Thoracic aorta (tissue), 2 donors: ENCODE results near the gene CHTF18. TPM values are rescaled to one million over a fixed set of nuclear protein-coding genes. Genes with fewer than 3 reads are reported as not detected.

Source experiments
- ATAC-seq: fragments of 150-250 bp; one replicate; pipeline ENCODE4 v1.8.0; 2017; ENCODE audit warnings: low read depth; ENCODE audit not compliant: insufficient number of reproducible peaks, low FRiP score
- DNase-seq: peaks from one replicate; pipeline ENCODE4 v3.0.0-alpha.2; 2020; ENCODE audit warnings: low spot score
- H3K27ac ChIP-seq, 2 donors: fragments of 200-600 bp; sonication (generic); 1 replicate in 1 of 2; 2 replicates in 1 of 2; pipeline ENCODE4 v1.5.1; 2016; ENCODE audit warnings: mild to moderate bottlenecking in 2 of 2, moderate library complexity in 2 of 2
- H3K27me3 ChIP-seq: fragments of 200-600 bp; sonication (generic); replicated peaks from 2 replicates; pipeline ENCODE4 v1.6.0; 2016; ENCODE audit warnings: mild to moderate bottlenecking; ENCODE audit not compliant: insufficient read depth
- H3K36me3 ChIP-seq: fragments of 200-600 bp; sonication (generic); one replicate; pipeline ENCODE4 v1.5.1; 2016
- H3K4me1 ChIP-seq, 2 donors: fragments of 200-600 bp; sonication (generic); 1 replicate in 1 of 2; 2 replicates in 1 of 2; pipeline versions ENCODE4 v1.5.1 to v1.6.0; 2016; ENCODE audit warnings: low read depth in 2 of 2, mild to moderate bottlenecking in 1 of 2; ENCODE audit not compliant: control insufficient read depth in 1 of 2
- H3K4me3 ChIP-seq: fragments of 200-600 bp; sonication (generic); 2 replicates; pipeline ENCODE4 v1.5.1; 2016; ENCODE audit warnings: mild to moderate bottlenecking
- H3K9me3 ChIP-seq: fragments of 200-600 bp; sonication (generic); 2 replicates; pipeline ENCODE4 v1.5.1; 2016
- CTCF ChIP-seq: fragments of 200-600 bp; sonication (generic); IDR thresholded peaks from one replicate; pipeline ENCODE4 v1.5.1; 2019; ENCODE audit warnings: antibody characterized with exemption
- total RNA-seq, 2 donors: library from RNA; depleted of rRNA; stranded (reverse); fragments of >200 nt; gene quantifications; one replicate each; pipeline versions ENCODE4 v1.1.0 to v1.2.3, GENCODE V29; 2016

CHTF18 gene
- total RNA-seq, 2 donors from 2014 or later = 10.2 to 15.4 TPM

- Histone ChIP-seq H3K27ac (no peak overlapping the region), H3K9me3 (no peaks in the 10 kb centered on the region), H3K4me1 (peaks cover 5 to 9% of the 10 kb centered on the region in 2 donors), H3K27me3 (no peaks in the 10 kb centered on the region), H3K4me3 (no peak overlapping the region), H3K36me3 (no peaks in the 10 kb centered on the region)
- no peak for DNase-seq
- TF ChIP-seq CTCF = no peak
- ATAC-seq = no peak
Observed at GRCh38 chr16:820748-821147, 32.3 kb downstream of the CHTF18 start.

GRCh38 chr16:821751-822150, 33.3 kb downstream of the CHTF18 start:
- TF ChIP-seq CTCF = no peak
- ATAC-seq (no peak), DNase-seq (no peak)
- Histone ChIP-seq H3K27me3 (no peaks in the 10 kb centered on the region), H3K4me3 (no peak overlapping the region), H3K4me1 (peaks cover 5 to 9% of the 10 kb centered on the region in 2 donors), H3K27ac (no peak overlapping the region), H3K36me3 (no peaks in the 10 kb centered on the region), H3K9me3 (no peaks in the 10 kb centered on the region)

DNA sequence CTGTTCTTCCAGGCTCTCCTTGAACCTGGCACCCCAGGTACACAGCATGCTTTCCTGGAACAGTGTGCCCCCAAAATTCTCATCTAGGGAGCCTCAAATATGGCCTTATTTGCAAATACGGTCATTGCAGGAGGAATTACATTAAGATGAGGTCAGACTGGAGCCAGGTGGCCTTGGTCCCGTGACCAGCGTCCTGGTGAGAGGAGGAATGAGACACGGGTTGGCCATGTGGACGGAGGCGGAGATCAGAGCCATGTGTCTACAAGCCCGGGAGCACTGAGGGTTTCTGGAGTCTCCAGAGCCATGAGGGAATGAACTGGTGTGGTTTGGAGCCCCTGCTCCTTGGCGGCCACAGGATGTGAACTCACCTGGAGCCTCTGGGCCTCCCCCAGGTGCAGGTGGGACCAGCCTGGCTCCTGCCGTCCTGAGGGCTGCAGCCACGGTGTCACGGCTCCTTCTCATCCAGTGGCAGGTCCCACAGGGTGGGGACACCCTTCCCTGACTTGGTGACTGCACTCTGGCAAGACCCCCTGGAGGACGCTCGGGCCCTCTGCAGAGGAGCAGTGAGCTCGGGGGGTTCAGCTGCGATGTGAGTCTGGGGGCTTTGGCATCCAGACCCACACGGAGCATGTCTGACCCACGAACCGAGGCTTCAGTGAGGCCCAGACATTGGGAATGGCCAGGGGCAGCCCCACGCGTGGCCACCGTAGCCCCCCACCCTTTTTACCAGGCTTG, 33.9 kb downstream of the CHTF18 start:
- Histone ChIP-seq H3K4me3 (no peak overlapping the region), H3K27me3 (no peaks in the 10 kb centered on the region), H3K27ac (no peak overlapping the region), H3K4me1 (peaks cover 5 to 9% of the 10 kb centered on the region in 2 donors), H3K36me3 (no peaks in the 10 kb centered on the region), H3K9me3 (no peaks in the 10 kb centered on the region)
- no peak for ATAC-seq
- TF ChIP-seq CTCF = no peak
- DNase-seq = no peak

- Histone ChIP-seq H3K27me3 (no peaks in the 10 kb centered on the region), H3K36me3 (no peaks in the 10 kb centered on the region), H3K9me3 (no peaks in the 10 kb centered on the region), H3K4me3 (no peak overlapping the region), H3K27ac (no peak overlapping the region), H3K4me1 (peaks cover 5 to 9% of the 10 kb centered on the region in 2 donors)
- ATAC-seq = no peak
- no peak for TF ChIP-seq CTCF
- DNase-seq = no peak
Observed at GRCh38 chr16:822909-823297, 34.5 kb downstream of the CHTF18 start.

DNA sequence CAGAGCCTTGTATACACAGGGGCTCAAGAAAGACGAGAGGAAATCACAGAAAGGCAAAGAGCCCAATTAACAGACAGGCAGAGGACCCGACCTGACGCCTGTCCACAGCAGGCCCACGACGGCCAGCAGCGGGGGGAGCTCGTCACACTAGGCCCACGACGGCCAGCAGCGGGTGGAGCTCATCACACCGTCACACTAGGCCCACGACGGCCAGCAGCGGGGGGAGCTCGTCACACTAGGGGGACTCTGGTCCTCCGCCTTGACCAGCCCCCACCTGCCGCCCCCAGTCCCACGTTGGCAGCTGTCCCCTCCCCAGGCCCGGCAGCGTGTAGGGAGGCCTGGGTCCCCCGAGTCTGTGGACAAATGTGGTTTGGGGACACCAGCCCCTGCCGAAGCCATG, 35.8 kb downstream of the CHTF18 start:
- no peak overlapping the region for H3K27ac ChIP-seq
- H3K4me1 ChIP-seq = peaks cover 5 to 9% of the 10 kb centered on the region in 2 donors
- H3K4me3 ChIP-seq = no peak overlapping the region
- no peaks in the 10 kb centered on the region for H3K27me3 ChIP-seq
- no peak for DNase-seq
- ATAC-seq = no peak
- no peaks in the 10 kb centered on the region for H3K36me3 ChIP-seq
- TF ChIP-seq CTCF = no peak
- no peaks in the 10 kb centered on the region for H3K9me3 ChIP-seq
